Measurements from ENCODE around the gene NELFE. TPM values are rescaled to one million over a fixed set of nuclear protein-coding genes. Genes with fewer than 3 reads are reported as not detected.
"Not testable (repeated sequence)": the region's sequence is repeated elsewhere in the genome, so short reads cannot be mapped to it uniquely, and the experiment has no call there.

The NELFE gene
- total RNA-seq, 2 experiments from 2014 or later, result 67.1 to 70.8 TPM

DNA sequence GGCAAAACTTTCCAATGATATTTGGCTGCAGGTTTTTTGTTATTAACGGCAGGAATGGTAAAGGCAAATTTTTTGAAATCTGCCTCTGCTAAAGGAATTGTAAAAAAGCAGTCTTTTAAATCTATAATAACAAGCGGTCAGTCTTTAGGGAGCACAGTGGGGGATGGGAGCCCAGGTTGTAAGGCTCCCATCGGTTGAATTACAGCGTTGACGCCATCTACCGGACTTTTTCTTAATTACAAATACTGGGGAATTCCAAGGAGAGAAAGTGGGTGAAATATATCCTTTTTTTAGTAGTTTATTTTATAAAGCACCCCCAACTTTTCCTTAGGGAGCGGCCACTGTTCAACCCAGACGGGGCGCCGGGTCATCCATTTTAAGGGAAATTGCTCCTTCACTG is 30.6 kb upstream of the NELFE start:
- DNase-seq; H3K27ac Mint-ChIP-seq; POLR2A ChIA-PET; H3K4me3 Mint-ChIP-seq; H3K4me1 Mint-ChIP-seq (ENCODE audit: low read depth); H3K27me3 Mint-ChIP-seq (ENCODE audit: low read depth); CTCF ChIA-PET; H3K9me3 Mint-ChIP-seq (ENCODE audit: insufficient read depth); H3K36me3 Mint-ChIP-seq (ENCODE audit: low read depth); ATAC-seq: not testable (repeated sequence)

DNA sequence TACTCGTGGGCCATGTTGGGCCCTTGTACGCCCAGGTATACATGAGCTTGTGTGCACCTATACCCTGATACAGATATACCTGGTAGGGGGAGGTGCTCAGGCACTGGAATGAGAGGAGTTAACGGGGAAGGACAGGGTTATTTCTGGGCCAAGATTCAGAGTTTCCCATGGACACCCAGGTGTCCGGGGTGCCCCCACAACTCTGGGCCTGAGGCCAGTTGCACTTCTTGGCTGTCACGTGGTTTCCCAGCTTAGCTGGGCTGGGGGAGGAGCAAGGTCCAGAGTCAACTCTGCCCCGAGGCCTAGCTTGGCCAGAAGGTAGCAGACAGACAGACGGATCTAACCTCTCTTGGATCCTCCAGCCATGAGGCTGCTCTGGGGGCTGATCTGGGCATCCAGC is 23.0 kb upstream of the NELFE start, which contains the start of gene C4A:
Gene C4A (plus strand): TSS at position 314 of the 400 bp plus-strand sequence. CDS start 51 bp downstream, at position 365.
- H3K4me1 Mint-ChIP-seq (ENCODE audit: low read depth), result peaks cover 16% of the 10 kb centered on the region
- CTCF ChIA-PET; H3K36me3 Mint-ChIP-seq (ENCODE audit: low read depth); H3K4me3 Mint-ChIP-seq; ATAC-seq; H3K27ac Mint-ChIP-seq; H3K9me3 Mint-ChIP-seq (ENCODE audit: insufficient read depth); H3K27me3 Mint-ChIP-seq (ENCODE audit: low read depth); POLR2A ChIA-PET; DNase-seq: not testable (repeated sequence)

DNA sequence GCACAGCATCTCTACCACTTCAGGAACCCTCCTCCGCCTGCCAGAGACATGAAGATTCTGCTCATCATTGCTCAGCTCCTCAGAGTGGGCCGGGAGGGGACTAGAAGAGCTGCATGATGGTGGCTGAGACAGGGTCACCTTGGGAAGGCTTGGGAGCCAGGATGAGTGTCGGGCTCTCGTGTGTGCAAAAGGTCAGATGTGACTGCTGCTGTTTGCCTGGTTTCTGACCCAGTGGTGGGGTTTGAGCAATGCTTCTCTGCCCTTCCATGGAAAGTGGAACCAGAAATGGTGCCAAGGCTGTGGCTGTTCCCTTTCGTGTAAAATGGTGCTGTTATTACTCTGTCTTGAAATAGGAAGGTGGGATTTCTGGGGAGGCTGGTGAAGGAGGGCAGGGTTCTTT is 22.2 kb upstream of the NELFE start:
- POLR2A ChIA-PET; DNase-seq; H3K9me3 Mint-ChIP-seq (ENCODE audit: insufficient read depth); H3K27me3 Mint-ChIP-seq (ENCODE audit: low read depth); ATAC-seq; H3K4me3 Mint-ChIP-seq; H3K27ac Mint-ChIP-seq; H3K36me3 Mint-ChIP-seq (ENCODE audit: low read depth): not testable (repeated sequence)
- H3K4me1 Mint-ChIP-seq (ENCODE audit: low read depth), result peaks cover 16% of the 10 kb centered on the region
- CTCF ChIA-PET, result interaction anchor here (0.8 kb wide), 1 partner anchor 29 kb away, joined by 3 read pairs; no protein-coding TSS in a partner anchor

DNA sequence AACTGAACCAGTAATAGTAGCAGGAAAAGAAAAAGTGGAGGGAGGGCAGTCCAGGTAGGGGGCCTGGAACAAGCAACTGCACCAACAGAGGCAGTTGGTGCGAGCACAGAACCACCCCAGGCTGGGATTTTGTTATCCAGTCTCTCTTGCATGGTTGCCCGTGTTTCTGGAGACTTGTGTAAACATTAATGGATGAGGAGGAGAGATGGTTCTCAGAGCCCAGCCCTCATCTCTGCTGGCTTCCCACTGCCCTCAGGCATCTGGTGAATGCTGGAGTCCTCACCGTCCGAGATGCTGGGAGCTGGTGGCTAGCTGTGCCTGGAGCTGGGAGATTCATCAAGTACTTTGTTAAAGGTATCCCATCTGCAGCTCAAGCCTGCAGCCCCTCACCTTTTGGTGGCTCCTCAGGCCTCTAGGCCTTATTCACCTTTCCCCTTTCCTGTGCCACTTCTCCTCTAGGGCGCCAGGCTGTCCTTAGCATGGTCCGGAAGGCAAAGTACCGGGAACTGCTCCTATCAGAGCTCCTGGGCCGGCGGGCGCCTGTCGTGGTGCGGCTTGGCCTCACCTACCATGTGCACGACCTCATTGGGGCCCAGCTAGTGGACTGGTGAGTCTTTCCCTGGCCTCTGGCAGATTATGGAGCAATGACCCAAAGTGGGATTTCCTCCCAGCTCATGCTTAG is 21.6 kb upstream of the NELFE start:
- H3K4me1 Mint-ChIP-seq (ENCODE audit: low read depth), result peaks cover 16% of the 10 kb centered on the region
- not testable (repeated sequence) for H3K9me3 Mint-ChIP-seq (ENCODE audit: insufficient read depth); H3K4me3 Mint-ChIP-seq; H3K27me3 Mint-ChIP-seq (ENCODE audit: low read depth); H3K36me3 Mint-ChIP-seq (ENCODE audit: low read depth); H3K27ac Mint-ChIP-seq; DNase-seq; ATAC-seq
- ChIA-PET POLR2A (interaction anchor here (0.9 kb wide), 1 partner anchor 10 kb away, joined by 4 read pairs; no protein-coding TSS in a partner anchor), CTCF (interaction anchor here (0.8 kb wide), 1 partner anchor 28 kb away, joined by 3 read pairs; no protein-coding TSS in a partner anchor)

DNA sequence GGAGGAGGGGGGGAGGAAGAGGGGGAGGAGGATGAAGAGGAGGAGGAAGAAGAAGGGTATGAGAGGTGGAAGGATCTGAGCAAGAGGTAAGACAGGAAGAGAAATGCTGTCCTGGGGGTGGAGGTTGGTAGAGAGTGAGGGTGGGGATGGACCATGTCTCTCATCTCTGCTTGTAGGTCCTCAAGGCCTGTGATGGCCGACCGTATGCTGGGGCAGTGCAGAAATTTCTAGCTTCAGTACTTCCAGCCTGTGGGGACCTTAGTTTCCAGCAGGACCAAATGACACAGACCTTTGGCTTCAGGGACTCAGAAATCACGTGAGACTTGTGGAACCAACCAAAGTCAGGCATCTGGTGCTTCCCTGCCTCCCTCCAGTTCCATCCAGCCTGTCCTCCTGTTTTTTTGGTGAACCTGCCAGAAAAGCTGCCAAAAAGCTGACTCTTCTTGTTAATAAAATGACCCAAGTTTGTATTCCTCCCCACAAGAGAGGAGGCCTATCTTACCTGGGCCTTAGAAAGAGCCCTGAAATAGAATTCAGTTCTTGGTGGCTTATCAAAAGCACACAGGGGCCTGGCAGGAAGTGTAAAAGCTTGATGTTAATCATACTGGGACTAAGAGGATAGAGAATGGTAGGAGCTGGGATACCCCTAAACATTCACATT is 20.6 kb upstream of the NELFE start:
- Mint-ChIP-seq H3K4me1 (ENCODE audit: low read depth) (peaks cover 16% of the 10 kb centered on the region), H3K4me3 (no peak overlapping the region), H3K9me3 (ENCODE audit: insufficient read depth) (no peaks in the 10 kb centered on the region), H3K27ac (peak overlapping the region; percentile 87), H3K36me3 (ENCODE audit: low read depth) (peaks cover 6% of the 10 kb centered on the region), H3K27me3 (ENCODE audit: low read depth) (no peaks in the 10 kb centered on the region)
- ChIA-PET CTCF (no interaction called here), POLR2A (interaction anchor here (0.9 kb wide), 1 partner anchor 9 kb away, joined by 4 read pairs; no protein-coding TSS in a partner anchor)
- DNase-seq, result no peak
- ATAC-seq, result no peak

DNA sequence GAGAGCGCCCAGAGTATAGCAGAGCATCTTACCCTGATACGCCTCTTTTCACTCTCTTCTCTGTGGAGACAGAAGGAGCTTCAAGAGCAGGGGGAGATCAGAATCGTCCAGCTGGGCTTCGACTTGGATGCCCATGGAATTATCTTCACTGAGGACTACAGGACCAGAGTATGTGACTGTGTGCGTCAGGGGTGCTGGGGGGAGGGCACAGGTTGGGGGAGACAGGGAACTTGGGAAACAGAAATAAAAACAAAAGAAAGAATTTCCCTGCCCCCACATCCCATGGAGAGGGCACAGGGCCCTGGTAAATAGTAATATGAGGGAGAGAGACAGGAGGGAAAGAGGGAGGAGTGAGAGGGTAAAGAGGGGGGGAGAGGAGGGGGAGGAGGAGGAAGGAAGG is 20.1 kb upstream of the NELFE start:
- Mint-ChIP-seq H3K27me3 (ENCODE audit: low read depth) (no peaks in the 10 kb centered on the region), H3K4me3 (no peak overlapping the region), H3K9me3 (ENCODE audit: insufficient read depth) (no peaks in the 10 kb centered on the region), H3K27ac (peak overlapping the region; percentile 87), H3K36me3 (ENCODE audit: low read depth) (peaks cover 6% of the 10 kb centered on the region), H3K4me1 (ENCODE audit: low read depth) (peaks cover 20% of the 10 kb centered on the region)
- DNase-seq (no peak), ATAC-seq (no peak)
- ChIA-PET POLR2A (no interaction called here), CTCF (no interaction called here)

DNA sequence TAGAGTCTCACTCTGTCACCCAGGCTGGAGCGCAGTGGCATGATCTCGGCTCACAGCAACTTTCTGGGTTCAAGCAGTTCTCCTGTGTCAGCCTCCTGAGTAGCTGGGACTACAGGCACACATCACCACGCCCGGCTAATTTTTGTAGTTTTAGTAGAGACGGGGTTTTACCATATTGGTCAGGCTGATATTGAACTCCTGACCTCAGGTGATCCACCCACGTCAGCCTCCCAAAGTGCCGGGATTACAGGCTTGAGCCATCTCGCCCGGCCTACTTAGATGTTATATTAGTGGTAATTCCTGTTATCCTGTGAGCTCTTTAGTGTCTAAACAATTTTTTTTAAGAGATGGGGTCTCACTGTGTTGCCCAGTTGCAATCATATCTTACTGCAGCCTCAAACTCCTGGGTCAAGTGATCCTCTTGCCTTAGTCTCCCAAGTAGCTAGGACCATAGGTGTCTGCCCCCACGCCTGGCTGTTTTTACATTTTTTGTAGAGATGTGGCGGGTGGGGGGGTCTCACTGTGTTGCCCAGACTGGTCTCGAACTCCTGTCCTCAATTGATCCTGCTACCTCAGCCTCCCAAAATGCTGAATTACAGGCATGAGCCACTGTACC is 19.2 kb upstream of the NELFE start:
- Mint-ChIP-seq H3K9me3 (ENCODE audit: insufficient read depth) (no peaks in the 10 kb centered on the region), H3K27me3 (ENCODE audit: low read depth) (no peaks in the 10 kb centered on the region), H3K4me1 (ENCODE audit: low read depth) (peaks cover 28% of the 10 kb centered on the region), H3K36me3 (ENCODE audit: low read depth) (peaks cover 8% of the 10 kb centered on the region), H3K4me3 (no peak overlapping the region), H3K27ac (no peak overlapping the region)
- ATAC-seq (no peak), DNase-seq (no peak)
- CTCF ChIA-PET, result no interaction called here
- POLR2A ChIA-PET, result no interaction called here

DNA sequence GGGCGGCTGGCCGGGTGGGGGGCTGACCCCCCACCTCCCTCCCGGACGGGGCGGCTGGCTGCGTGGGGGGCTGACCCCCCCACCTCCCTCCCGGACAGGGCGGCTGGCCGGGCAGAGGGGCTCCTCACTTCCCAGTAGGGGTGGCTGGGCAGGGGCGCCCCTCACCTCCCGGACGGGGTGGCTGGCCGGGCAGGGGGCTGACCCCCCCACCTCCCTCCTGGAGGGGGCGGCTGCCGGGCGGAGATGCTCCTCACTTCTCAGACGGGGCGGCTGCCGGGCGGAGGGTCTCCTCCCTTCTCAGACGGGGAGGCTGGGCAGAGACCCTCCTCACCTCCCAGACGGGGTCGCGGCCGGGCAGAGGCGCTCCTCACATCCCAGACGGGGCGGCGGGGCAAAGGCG is 17.3 kb upstream of the NELFE start:
- CTCF ChIA-PET; H3K4me3 Mint-ChIP-seq; H3K27ac Mint-ChIP-seq; H3K27me3 Mint-ChIP-seq (ENCODE audit: low read depth); DNase-seq; POLR2A ChIA-PET; H3K9me3 Mint-ChIP-seq (ENCODE audit: insufficient read depth); ATAC-seq: not testable (repeated sequence)
- peaks cover 11% of the 10 kb centered on the region for H3K36me3 Mint-ChIP-seq (ENCODE audit: low read depth)
- peaks cover 39% of the 10 kb centered on the region for H3K4me1 Mint-ChIP-seq (ENCODE audit: low read depth)

DNA sequence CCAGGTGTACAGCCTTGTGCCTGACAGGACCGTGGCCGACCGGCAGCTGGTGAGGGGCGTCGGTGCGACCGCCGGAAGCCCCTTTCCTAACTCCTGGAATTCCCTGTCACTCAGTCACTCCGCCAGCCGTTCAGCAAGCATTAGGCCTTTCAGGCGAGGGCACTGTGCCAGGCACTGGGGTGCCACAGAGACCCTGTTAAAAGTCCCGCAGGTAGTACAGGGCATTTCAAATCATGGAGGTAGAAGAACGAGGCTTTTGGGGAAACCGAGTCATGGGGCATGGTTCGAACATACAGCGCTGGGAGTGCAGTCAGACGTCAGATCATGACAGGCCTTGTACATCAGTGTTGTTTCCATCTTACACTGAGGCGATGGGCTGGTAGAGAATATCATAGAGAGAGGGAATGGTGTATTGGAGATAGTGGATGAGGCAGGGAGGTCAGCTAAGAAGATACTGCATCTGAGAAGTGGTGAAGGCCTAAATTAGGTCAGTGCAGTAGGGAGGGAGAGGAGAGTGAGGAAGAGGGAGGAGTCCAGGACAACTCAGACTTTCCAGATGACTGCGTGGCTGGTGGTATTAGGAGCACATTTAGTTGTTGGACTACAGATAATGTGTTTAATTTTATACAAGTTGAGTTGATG is 14.1 kb upstream of the NELFE start:
- Mint-ChIP-seq H3K4me1 (ENCODE audit: low read depth) (peaks cover 37% of the 10 kb centered on the region), H3K27ac (peak overlapping the region; percentile 100), H3K36me3 (ENCODE audit: low read depth) (peaks cover 25% of the 10 kb centered on the region), H3K9me3 (ENCODE audit: insufficient read depth) (no peaks in the 10 kb centered on the region), H3K4me3 (peak overlapping the region; percentile 95), H3K27me3 (ENCODE audit: low read depth) (no peaks in the 10 kb centered on the region)
- DNase-seq (no peak), ATAC-seq (no peak)
- ChIA-PET CTCF (interaction anchor here (2.6 to 2.7 kb wide), 2 partner anchors 14 to 21 kb away, joined by 14 read pairs; partner anchors contain the start of genes NELFE and SKIC2), POLR2A (interaction anchor here (1.5 to 6.0 kb wide), 4 partner anchors 11 to 320 kb away, joined by 4 to 68 read pairs (median 8); partner anchors contain the start of genes BAG6, NELFE and SKIC2)

DNA sequence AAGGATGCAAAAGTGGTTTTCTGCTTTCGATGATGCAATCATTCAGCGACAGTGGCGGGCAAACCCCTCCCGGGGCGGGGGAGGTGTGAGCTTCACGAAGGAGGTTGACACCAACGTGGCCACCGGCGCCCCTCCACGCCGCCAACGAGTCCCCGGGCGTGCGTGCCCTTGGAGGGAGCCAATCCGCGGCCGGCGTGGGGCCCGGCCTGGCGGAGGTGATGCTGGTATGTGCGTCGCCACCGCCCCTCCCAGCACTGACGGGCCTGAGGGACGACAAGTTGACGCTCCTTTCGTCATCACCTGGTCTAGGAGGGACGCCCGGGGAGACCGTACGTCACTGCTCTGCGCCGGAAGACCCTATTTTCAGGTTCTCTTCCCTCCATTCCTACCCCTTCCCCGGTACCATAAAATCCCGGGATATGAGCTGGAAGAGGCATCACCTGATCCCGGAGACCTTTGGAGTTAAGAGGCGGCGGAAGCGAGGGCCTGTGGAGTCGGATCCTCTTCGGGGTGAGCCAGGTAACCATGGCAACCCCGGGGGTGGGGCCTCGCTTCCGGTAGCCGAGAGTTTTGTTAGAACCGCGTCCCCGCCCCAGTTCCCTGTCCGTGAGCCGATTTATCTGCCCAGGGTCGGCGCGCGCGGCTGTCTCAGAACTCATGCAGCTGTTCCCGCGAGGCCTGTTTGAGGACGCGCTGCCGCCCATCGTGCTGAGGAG is 13.4 kb upstream of the NELFE start, which contains the start of gene DXO:
Gene DXO (minus strand): TSS at position 146 of the 716 bp plus-strand sequence. CDS start 463 bp downstream, outside the sequence.
- H3K27ac Mint-ChIP-seq, result peak within 1 kb of the TSS; percentile 100
- H3K9me3 Mint-ChIP-seq (ENCODE audit: insufficient read depth), result no peaks in the 10 kb centered on the region
- H3K27me3 Mint-ChIP-seq (ENCODE audit: low read depth), result no peaks in the 10 kb centered on the region
- peaks cover 37% of the 10 kb centered on the region for H3K4me1 Mint-ChIP-seq (ENCODE audit: low read depth)
- ChIA-PET CTCF (interaction anchor here (1.0 to 2.7 kb wide), 6 partner anchors 13 to 223 kb away, joined by 3 to 15 read pairs (median 9); partner anchors contain the start of genes NELFE, NEU1 and SKIC2), POLR2A (interaction anchor here (0.8 to 6.0 kb wide), 13 partner anchors 9 to 1000 kb away, joined by 3 to 68 read pairs (median 4); partner anchors contain the start of genes BAG6, EHMT2, NELFE and PBX2)
- H3K36me3 Mint-ChIP-seq (ENCODE audit: low read depth), result peaks cover 32% of the 10 kb centered on the region
- ATAC-seq, result peak; percentile 92
- DNase-seq, result peak; percentile 97
- H3K4me3 Mint-ChIP-seq, result peak within 1 kb of the TSS; percentile 95

All from activated CD8-positive, alpha-beta T cell treated with anti-CD3 and anti-CD28 coated beads, Interleukin-2, amount 10 ng/mL, durations not matched to agents 7 days and 5 days (primary cell).